Endometrial microvascular endothelial cells (primary cell): ENCODE results near the gene PPM1L. TPM values are rescaled to one million over a fixed set of nuclear protein-coding genes. Genes with fewer than 3 reads are reported as not detected.

ENCODE experiments used
- in situ Hi-C: cut with HindIII; loops from 2 replicates; pipeline ENCODE4 v1.10.0; 2017; ENCODE audit warnings: low sequenced_read_pairs, low pct_unique_long_range_greater_than_20kb; ENCODE audit errors: inconsistent ontology term
- total RNA-seq: library from RNA; depleted of rRNA; stranded (reverse); fragments of >200 nt; gene quantifications from one replicate; pipeline ENCODE4 v1.2.3, GENCODE V29; 2015; ENCODE audit errors: inconsistent ontology term

PPM1L gene
- total RNA-seq, 1 donor from 2014 or later = 0.46 TPM

DNA sequence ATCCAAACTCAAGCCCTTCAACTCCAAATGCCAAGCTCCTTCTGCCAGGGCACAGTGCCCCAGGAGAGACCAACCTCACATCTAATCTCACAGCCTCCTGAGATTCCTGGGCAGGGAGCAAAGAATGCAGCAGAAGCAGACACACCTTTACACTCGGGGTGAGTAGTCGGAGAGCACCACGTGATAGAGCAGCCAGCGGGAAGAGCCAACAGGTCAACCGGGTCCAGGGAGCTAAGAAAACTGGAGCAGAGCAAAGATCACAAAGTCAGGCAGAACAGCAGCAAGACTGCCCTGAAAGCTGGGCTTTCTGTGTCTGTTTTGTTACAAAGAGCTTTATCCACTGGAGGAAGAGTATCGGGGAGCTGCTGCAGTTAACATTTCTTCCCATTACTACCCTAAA, 345.0 kb downstream of the PPM1L start:
- in situ Hi-C loops = no loop called here

GRCh38 chr3:161101609-161102008, 345.6 kb downstream of the PPM1L start:
- in situ Hi-C loops = no loop called here

DNA sequence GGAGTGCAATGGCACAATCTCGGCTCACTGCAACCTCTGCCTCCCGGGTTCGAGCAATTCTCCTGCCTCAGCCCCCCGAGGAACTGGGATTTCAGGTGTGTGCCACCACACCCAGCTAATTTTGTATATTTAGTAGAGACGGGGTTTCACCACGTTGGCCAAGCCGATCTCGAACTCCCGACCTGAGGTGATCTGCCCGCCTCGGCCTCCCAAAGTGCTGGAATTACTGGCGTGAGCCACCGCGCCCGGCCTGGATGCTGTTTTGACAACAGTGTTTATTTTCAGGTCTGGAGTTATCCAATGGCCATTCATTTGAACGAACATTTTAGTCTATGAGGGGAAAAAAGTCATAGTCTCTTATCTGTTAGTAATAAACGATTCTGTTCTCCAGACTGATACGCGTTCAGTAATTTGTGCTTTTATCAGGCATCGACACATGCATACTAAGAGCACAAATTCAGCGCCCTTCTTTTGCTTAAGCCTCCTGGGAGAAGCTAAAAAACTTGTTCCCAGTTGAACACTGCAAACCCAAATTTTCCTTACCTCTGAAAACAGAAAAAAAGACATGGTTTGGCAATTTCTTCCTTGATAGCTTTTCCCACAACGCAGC, 347.9 kb downstream of the PPM1L start:
- in situ Hi-C loops = no loop called here

DNA sequence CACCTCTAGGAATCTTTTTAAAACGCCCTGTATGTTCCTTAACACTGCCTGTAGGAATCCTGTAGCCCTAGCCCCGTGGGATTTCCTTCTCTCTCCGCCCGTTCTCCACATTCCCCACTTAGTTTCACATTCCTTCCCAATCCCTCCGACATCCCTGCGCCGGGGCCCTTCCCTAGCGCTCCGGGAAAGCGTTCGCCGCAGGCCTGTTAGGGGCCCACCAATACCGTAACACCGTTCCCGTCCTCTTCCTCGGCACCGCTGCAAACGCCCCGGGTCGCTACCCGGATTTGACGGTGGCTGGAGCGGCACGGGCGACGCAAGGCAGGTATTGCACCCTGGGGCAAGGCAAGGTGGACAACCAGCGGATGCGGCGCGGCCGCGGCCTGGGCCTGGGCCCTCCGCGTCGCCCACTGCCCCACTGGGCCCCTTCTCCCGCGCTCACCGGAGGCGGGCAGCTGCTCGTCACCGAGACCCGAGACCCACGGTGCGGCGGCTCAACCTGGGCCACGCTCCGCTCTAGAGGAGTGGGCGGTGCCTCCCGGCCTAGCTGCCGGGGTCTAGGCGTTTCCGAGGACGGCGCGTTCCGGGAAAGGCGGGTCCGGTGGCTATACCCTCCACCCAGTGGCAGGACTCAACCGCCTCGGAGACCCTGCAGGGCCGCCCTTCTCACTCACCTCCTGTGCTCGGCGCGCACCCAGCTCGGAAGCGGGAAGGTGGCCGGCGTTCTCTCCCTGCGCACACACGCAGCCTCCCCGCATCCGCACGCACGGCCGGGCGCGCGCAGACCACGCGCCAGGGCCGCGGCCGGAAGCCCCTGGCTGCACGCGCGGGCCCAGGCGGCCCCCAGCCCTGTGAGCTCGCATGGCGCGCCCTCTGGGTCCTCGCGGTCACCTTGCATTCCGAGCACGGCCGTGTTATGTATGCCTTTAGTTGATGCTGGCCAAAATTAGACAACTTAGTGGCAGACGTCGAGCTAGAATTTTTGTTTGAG, 348.8 kb downstream of the PPM1L start, which contains the start of gene B3GALNT1:
Gene B3GALNT1 (minus strand): TSS at position 789 of the 991 bp plus-strand sequence. CDS start 18,595 bp downstream, outside the sequence.
- in situ Hi-C loops = no loop called here

DNA sequence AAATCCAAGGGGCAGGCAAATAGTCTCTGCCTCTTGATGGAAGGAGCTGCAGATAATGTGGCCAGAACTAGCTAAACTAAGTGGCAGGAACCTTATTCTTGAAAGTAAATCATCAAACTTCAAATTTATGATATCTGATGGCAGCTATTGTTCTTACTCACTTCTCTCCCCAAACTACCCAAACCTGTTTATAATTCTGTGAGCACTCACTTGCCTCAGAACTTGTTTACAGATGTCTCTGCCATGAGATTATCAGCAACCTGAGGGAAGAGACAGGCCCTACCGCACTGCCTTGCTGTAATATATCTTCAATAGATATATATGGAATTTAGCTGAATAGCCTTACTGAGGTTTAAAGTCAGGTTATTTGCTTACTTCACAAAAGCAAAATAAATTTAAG, 351.3 kb downstream of the PPM1L start:
- in situ Hi-C loops = no loop called here

GRCh38 chr3:161108840-161109239, 352.8 kb downstream of the PPM1L start:
- in situ Hi-C loops = no loop called here

GRCh38 chr3:161117646-161118045, 361.6 kb downstream of the PPM1L start:
- in situ Hi-C loops = no loop called here

- in situ Hi-C loops = no loop called here
Measured at GRCh38 chr3:161126495-161126894, 370.5 kb downstream of the PPM1L start.

Other genes with a start within 250 kb of the PPM1L start
- 50.3 TPM for gene KPNA4, start 190.7 kb upstream of the PPM1L start, total RNA-seq
- gene ARL14, start 79.1 kb upstream of the PPM1L start, total RNA-seq = not detected